CD4-positive, alpha-beta T cell treated with Interleukin-21 for 1 hour (primary cell): Measurements from ENCODE around the gene UCK2.
"Not testable (repeated sequence)": the region's sequence is repeated elsewhere in the genome, so short reads cannot be mapped to it uniquely, and the experiment has no call there.

ENCODE experiments used
- DNase-seq: peaks from one replicate; pipeline ENCODE4 v3.0.0-alpha.2; 2020

Gene UCK2

DNA sequence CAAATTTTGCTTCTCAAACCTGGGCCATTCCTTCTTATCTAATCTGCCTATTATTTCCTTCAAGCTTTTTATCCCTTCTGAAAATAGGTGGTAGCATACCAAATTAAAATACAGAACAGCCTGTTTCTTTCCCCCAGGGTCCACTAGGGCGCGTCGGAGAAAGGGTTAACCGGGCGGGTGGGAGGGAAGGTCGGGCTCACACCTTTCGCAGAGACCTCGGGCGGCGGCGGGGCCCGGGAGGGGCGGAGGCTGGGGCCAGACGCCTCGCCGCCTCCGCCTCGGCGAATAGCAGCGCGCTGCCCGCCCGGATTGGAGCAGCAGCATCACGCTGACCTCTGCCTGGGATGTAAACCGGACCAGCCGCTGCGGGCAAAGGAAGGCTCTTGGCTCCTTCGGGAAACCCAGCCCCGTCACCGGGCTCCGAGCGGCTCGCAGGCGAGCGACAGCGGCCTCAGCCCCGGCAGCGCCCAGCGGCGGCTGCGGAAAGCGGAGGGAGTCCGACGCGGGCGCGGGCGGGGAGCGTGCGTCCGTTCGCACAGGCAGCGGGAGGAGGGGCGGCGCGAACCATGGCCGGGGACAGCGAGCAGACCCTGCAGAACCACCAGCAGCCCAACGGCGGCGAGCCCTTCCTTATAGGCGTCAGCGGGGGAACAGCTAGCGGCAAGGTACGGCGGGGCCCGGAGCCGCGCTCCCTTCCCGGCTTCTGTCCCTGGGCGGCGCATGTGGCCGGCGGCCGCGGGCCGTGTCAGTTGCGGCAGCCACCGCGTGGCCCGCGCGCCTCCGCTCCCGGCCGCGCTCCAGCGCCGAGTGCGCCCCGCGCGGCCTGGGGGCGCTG lies at the start of gene UCK2:
Gene UCK2 (plus strand): TSS at position 347 of the 835 bp plus-strand sequence. CDS start 220 bp downstream, at position 567.
- DNase-seq, result peak; percentile 48

DNA sequence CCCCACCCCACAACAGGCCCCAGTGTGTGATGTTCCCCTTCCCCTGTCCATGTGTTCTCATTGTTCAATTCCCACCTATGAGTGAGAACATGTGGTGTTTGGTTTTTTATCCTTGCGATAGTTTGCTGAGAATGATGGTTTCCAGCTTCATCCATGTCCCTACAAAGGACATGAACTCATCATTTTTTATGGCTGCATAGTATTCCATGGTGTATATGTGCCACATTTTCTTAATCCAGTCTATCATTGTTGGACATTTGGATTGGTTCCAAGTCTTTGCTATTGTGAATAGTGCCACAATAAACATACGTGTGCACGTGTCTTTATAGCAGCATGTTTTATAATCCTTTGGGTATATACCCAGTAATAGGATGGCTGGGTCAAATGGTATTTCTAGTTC lies 49.2 kb upstream of the UCK2 start:
- DNase-seq, result not testable (repeated sequence)

DNA sequence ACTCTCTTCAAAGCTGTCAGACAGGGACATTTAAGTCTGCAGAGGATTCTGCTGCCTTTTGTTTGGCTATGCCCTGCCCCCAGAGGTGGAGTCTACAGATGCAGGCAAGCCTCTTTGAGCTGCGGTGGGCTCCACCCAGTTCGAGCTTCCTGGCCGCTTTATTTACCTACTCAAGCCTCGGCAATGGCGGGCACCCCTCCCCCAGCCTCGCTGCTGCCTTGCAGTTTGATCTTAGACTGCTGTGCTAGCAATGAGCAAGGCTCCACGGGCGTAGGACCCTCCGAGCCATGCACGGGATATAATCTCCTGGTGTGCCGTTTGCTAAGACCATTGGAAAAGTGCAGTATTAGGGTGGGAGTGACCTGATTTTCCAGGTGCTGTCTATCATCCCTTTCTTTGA lies 43.9 kb upstream of the UCK2 start:
- not testable (repeated sequence) for DNase-seq

DNA sequence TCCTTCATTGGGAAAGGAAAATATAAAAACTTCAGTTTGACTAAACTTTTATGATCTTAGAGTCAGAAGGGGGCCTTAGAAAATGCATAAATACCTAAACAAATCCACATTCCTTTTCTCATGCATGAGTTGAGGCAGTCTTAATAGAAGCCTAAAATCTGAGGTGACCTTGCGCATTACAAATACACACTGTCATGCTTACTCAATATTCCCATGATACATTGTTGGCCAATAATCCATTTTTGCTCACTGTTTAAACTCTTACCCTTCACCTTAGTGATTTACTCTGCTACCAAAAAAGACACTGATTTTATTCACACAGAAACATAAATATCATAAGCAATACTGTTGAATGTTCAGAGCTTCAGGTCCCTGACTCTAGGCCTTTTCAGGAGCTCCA lies 39.7 kb upstream of the UCK2 start:
- no peak for DNase-seq

DNA sequence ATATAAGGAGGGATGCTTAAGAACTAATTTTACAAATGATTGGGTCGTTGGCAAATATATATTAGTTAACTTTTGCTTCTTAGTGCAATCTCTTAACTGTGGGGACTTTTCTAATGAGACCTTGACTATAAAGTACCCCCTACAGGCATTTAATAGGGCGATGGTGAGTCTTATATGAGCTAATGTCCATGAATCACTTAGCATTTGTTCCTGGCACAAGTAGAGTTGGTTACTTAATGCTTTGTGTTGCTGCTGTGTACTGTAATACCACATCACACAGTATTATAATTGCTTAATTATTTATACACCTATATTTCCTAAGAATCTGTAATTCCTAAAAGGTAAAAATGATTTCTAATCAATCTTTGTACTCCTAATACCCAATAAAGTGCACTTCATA lies 33.5 kb upstream of the UCK2 start:
- DNase-seq, result no peak

DNA sequence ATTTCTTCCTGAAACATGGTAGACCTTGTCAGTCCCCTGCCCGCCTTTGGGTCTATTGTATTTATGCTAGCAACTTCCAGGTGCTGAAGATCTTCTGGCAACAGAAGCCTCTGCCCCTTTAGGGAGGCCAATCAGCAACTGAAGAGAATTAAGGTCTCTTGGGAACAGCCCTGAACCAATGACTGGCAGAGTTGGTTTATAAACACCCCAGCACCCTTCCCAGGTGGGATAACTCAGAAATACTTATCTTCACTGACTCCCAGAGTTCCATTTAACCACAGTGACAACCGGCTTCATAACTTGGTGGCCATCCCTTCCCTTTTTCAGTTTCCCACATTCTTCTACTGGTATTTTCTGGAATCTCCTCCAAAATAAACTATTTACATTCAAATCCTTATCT lies 31.5 kb upstream of the UCK2 start:
- no peak for DNase-seq

DNA sequence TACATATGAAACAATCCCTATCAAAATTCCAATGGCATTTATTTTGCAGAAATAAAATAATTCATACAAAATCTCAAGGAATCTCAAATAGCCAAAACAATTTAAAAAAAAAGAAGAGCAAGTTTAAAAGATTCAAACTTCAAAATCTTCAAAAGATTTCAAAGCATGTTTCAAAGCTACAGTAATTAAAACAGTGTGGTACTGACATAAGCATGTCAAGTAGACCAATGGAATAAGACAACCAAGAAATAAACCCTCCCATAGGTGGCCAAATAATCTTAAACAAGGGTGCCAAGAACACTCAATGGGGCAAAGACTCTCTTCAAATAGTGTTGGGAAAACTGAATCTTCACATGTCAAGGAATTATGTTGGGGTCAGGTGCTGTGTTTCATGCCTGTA lies 28.0 kb upstream of the UCK2 start:
- DNase-seq, result no peak

DNA sequence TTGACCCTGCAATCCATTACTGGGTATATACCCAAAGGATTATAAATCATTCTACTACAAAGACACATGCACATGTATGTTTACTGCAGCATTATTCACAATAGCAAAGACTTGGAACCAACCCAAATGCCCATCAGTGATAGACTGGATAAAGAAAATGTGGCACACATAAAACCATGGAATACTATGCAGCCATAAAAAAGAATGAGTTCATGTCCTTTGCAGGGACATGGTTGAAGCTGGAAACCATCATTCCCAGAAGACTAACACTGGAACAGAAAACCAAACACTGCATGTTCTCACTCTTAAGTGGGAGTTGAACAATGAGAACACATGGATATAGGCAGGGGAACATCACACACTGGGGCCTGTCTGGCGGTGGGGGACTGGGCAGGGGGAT lies 22.9 kb upstream of the UCK2 start:
- not testable (repeated sequence) for DNase-seq

DNA sequence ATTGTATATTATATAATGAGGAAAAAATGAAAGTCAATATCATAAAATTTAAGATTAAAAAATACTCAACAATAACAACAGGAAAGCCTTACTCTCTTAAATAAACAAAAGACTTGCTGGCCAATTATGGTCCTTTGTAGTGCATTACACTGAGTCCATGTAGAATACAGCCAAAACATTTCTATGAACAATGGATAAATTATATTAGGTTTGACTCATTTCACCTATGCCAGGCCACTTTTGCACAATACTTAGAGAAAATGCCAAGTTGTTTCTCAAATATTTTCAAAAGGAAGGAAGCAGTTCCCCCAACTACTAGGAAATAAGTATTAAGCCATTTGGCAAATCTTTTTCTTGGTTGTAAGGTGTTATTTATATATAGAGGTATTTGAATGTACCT lies 19.8 kb upstream of the UCK2 start:
- DNase-seq, result no peak

DNA sequence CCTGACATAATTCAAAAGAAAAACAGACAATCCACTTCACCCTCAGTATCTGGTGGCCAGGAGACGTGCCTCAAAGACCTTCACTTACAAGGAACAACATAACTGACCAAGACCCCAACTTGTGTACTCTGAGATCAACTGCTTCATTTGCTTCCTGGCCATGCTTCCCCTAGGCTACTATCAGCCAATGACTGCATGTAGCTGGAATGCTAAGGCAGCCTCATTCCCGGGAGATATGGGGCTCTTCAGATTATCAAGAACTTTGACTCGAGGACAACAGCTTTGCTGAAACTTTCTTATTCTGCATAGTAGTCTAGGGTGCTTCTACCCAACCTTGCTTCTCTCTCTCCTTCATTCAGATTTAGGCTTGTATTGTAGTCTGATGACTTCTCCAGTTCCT lies 11.7 kb upstream of the UCK2 start:
- DNase-seq, result no peak

DNA sequence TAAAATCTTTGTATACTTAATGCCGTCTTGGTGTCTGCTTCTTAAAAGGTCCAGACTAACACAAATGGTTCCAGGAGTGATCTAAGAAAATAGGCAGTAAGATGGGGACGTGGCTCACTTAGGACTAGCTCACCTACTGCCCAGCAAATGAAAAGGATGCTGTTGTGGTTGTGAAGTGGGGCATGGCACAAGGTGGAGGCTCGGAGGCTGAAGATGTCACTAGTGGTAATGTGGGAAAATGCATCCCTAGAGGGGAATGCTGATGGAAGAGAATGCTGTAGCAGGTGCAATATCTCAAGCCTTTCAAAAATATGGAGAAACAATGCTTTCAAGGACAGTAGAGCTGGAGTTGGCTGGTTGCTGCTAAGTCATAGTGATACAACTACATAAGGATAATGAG lies 11.3 kb upstream of the UCK2 start:
- no peak for DNase-seq

DNA sequence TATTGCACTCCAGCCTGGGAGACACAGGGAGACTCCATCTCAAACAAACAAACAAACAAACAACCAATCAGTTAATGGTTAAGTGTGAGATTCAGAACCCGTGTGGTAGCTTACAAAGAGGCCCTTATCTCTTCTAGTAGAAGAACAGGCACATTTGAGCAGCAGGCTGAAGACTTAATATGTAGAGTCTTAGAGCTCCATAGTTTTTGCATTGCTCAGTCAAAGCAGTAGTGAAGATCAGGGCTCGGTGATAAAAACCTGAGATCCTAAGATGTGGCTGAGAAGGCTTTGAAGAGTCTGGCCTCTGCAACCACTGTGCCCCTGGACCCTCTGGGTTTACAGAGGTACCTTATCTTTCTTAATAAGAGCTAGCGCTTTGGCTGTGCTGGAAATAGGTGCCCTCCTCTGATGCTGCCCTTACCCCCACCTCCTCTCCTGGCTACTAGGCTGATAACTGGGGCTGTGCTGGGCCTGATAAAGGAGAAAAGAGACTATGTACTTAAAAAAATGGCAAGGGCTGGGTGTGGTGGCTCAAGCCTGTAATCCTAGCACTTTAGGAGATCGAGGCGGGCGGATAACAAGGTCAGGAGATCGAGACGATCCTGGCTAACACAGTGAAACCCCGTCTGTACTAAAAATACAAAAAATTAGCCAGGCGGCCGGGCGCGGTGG lies 10.5 kb upstream of the UCK2 start:
- DNase-seq, result no peak

DNA sequence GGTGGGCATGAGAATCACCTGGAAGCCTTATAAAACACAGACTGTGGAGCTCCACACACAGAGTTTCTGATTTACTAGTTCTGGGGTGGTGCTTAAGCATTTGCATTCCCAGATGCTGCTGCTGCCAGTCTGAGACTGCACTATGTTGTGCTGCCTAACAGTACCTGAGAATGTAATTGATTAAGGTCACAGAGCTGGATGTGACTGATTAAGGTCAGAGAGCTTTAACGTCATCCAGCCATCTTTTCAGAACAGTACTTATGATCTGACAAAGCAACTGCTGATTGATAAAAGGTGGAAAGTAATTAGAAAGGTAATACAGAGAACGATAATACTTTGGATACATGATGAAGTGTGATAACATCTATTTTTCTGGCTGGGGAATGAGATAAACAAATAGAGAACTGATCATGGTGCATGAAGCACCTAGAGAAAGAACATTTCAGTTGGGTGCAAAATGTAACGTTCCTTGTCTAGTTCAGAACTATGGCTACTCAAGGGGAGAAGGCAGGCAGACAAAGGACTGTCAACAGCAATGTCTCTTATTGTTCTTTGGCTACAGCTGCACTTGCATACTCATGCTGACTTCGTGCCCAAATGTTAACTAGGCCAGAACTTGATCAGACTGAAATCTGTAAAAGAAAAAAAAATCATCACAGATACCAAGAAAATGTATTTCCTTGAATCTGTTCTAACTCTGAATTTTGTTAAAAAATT lies 3.7 kb upstream of the UCK2 start:
- no peak for DNase-seq

DNA sequence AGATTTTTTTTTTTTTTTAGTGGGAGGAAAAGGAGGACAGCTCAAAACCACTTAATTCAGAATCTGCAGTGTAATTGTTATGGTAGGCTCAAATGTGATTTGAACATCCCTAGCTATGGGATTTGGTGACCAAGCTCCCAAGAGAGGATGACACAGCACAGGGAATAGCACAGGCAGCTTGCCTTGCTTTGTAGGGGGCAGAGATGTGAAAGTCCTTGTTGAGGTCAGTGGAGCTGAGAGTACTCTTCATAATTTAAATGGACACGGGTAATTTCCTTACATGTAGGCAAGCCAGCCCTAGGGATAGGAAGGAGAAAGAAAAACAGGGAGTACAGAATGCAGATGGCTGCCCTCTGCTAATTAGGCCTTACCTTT lies 3.2 kb upstream of the UCK2 start:
- no peak for DNase-seq

DNA sequence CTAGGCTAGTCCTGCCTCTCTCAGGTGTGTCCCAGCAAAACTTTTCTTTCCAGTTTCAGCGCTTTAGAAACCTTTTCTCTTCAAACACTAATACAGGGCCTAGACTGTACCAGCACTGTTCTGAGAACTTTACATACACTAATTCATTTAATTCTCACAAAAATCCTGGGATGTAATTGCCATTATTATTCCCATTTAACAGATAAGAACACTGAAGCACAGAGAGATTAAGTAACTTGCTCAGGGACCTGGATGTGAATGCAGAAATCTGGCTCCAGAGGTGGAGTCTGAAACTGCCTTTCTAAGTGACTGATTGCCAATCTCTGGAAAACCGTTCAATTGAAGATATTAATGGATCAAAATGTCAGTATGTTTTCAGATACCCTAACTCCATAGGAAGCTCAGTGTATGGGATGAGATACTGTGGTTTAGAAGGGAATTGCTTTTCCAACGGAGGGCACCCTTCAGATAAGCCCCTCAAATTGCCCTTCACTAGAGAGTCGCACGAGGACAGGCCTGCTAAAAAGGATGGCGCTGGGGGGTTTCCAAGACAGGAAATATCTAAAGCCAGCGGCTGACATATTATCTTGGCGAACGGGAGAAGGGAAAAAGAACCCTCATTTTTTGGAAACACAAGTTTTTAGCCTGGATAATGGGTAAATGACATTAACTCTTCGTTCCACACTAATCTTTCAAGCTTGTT lies 698 bp upstream of the UCK2 start:
- DNase-seq, result peak; percentile 9

DNA sequence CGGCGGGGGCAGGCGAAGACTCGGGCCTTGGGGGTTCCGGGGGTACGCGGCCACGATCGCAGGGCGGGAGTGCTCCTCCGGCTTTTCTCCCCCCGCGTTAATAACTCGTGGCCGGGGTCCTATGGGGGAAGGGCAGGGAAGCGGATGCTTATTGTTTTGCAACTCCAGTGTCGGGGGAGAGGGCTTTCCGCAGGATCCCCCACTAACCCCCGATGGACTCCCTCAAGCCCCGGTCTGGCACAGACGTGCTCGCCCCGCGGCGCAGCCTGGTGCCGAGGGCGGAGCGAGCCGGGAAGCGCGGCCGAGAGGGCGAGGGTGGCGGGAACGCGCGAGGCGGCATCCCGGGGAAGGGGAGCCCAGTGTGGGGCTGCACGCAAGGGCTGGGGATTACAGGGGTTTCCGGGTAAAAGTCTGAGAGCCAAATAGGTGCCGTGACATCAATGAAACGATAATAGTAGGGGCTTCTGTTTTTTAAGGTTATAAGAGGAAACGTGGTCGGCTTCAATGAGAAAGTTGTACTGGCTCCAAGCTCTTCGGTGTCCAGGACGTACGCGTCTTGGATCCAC lies 772 bp downstream of the UCK2 start:
- DNase-seq, result peak; percentile 35

DNA sequence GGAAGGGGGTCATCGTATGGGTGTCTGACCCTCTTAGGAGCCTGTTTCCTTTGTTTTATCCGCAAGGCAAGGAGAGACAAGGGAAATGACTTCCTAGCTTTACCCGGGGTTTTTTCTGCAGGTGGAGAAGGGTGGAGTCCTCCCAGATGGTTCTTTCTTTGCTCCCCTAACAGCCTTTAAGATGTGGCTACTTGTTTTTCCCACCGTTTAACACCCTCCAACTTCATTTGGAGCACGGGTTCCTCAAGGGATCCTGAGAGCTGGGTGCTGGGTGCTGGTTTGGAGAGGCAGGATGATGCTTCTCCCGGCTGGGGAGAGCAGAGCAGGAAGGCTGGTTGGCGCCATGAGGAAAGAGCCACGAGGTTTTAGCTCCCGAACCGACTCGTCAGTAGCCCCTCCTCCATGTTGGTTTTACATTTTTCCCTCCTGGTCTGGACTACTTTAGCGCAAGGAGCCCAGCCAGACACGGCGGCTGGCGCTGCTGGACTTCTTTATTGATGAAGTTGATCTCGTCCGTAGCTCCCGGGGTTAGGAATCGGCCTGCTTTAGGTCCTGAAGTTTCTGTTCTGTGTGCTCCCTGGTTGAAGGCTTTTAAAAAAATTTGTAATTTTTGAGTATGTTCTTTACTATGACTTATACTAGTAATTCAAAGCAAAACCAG lies 1.4 kb downstream of the UCK2 start:
- DNase-seq, result no peak

DNA sequence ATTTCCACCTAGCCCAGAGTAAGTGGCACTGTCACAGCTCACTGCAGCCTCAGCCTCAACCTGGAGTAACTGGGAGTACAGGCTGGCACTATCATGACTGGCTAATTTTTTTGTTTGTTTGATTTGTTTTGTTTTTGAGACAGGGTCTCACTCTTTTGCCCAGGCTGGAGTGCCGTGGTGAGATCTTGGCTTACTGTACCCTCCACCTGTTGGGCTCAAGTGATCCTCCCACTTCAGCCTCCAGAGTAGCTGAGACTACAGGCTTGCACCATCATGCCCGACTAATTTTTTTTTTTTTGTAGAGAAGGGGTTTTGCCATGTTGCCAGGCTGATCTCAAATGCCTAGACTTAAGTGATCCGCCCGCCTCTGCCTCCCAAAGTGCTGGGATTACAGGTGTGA lies 2.5 kb downstream of the UCK2 start:
- no peak for DNase-seq

DNA sequence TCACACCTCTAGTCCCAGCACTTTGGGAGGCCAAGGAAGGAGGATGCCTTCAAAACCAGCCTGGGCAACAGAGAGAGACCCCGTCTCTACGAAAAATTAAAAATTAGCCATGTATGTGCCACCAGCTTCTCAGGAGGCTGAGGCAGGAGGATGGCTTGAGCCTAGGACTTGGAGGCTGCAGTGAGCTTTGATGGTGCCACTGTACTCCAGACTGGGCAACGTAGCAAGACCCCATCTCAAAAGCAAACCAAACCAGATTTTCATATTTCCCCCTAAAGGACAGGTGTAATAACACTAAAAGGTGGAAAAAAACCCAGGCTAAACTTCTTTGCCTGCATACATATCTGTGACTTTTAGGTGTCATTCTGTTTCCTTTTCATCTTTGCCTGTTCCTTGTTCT lies 3.7 kb downstream of the UCK2 start:
- no peak for DNase-seq

DNA sequence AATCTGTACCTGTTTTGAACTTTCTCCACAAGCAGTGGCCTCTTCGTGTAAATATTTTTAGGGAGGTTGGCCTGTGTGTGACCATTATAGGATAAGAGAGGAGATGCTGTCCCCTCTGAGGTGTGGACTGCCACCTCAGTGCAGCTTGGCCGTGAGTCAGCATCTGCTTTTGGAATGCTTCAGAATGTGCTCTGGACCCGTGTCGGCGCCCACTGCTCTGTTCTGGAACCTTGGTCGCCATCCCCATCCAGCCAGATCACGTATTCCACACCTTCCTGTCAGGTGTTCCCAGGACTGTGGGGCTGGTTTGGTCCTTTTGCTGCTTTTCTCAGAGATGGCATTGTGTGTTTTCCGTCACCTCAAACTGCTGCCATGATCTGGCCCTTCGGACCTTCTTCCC lies 5.5 kb downstream of the UCK2 start:
- DNase-seq, result no peak

DNA sequence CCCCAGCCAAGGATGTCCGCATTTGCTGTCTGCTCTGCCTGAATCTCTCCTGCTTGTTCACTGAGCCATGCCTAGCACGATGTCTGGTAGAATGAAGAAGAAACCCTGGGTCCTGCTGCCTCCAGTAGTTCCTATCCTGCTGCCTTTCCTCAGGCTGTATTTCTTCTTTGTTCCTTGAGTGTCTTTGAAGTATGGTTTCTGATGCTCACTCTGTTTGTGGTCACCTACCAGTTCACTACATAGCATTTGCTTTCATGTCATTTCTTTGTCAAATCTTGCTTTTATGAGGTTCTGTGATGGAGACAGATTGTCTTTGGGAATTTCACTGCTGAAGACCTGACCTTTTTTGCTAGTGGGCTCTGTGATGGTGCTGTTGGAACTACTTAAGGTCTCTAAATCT lies 5.9 kb downstream of the UCK2 start:
- DNase-seq, result no peak

DNA sequence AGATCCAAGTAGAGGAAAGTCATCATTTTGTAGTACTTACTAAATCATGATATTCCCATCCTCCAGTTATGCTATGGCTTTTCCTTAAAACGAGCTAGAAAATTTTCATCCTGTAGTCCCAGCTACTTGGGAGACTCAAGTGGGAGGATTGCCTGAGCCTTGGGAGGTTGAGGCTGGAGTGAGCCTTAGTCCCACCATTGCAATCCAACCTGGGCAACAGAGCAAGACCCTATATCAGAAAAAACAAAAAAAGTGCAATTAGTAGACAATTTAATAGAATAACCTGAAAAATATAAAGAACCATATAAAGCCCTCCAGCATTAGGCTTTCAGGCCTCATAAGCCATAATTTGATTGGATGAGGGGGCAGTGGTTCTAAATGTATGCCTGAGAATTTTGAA lies 6.8 kb downstream of the UCK2 start:
- DNase-seq, result no peak
